ENCODE measurements around the gene SPATA31C2.

DNA sequence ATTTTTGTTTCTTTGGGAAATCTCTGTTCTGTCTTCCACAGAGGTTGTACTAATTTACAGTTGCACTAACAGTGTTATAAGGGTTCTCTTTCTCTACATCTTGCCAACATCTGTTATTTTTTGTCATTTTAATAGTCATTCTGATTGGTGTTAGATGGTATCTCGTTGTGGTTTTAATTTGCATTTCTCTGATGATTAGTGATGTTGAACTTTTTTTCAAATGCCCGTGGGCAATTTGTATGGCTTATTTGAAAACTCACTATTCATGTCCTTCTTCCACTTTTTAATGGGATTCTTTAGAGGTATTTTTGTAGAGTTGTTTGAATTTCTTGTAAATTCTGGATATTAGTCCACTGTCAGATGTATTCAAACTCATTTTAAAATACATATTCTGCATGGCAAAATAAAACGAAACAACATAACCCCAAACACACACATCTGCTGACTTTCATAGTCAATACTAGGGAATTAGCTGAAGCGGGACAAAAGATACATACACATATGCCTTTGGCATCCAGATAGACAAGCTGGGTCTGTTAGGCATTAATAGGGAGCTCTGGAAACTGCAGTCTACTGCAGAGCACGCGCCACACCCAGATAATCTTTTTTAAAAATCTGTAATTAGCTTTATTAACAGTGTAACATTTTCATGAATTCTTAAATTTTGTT, 5.8 kb upstream of the SPATA31C2 start:
- TF ChIP-seq, protein P1, sequence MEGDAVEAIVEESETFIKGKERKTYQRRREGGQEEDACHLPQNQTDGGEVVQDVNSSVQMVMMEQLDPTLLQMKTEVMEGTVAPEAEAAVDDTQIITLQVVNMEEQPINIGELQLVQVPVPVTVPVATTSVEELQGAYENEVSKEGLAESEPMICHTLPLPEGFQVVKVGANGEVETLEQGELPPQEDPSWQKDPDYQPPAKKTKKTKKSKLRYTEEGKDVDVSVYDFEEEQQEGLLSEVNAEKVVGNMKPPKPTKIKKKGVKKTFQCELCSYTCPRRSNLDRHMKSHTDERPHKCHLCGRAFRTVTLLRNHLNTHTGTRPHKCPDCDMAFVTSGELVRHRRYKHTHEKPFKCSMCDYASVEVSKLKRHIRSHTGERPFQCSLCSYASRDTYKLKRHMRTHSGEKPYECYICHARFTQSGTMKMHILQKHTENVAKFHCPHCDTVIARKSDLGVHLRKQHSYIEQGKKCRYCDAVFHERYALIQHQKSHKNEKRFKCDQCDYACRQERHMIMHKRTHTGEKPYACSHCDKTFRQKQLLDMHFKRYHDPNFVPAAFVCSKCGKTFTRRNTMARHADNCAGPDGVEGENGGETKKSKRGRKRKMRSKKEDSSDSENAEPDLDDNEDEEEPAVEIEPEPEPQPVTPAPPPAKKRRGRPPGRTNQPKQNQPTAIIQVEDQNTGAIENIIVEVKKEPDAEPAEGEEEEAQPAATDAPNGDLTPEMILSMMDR (conservative IDR thresholded peaks at IDR 0.05; ENCODE audit: low read length) = no peak
- no peak for TF ChIP-seq EZH2phosphoT487 (IDR thresholded peaks at IDR 0.05; ENCODE audit: borderline replicate concordance)
